MM.1S (cell line): ENCODE measurements around the gene UTP15.

Experiments
- DNase-seq: peaks from one replicate; pipeline ENCODE4 v3.0.0-alpha.2; 2015
- H2AFZ ChIP-seq: fragments of 300-600 bp; sonication (generic); 2 replicates; pipeline ENCODE4 v1.6.0; 2016; ENCODE audit warnings: antibody characterized with exemption, low read length
- H3F3A ChIP-seq: fragments of 300-600 bp; sonication (generic); 2 replicates; pipeline ENCODE4 v1.6.1; 2016; ENCODE audit warnings: mild to moderate bottlenecking, antibody characterized with exemption, low read length, moderate library complexity, mixed read lengths; ENCODE audit not compliant: insufficient read depth
- H3K27ac ChIP-seq: fragments of 300-600 bp; sonication (generic); 2 replicates; pipeline ENCODE4 v1.5.1; 2016; ENCODE audit warnings: mild to moderate bottlenecking, low read length
- H3K27me3 ChIP-seq: fragments of 300-600 bp; sonication (generic); replicated peaks from 2 replicates; pipeline ENCODE4 v1.6.0; 2016; ENCODE audit warnings: low read length; ENCODE audit not compliant: insufficient read depth
- H3K36me3 ChIP-seq: fragments of 300-600 bp; sonication (generic); replicated peaks from 2 replicates; pipeline ENCODE4 v1.6.1; 2016; ENCODE audit warnings: mild to moderate bottlenecking, low read length, mixed read lengths; ENCODE audit not compliant: insufficient read depth
- H3K4me1 ChIP-seq: fragments of 300-600 bp; sonication (generic); 2 replicates; pipeline ENCODE4 v1.6.1; 2016; ENCODE audit warnings: low read length, mixed read lengths
- H3K4me2 ChIP-seq: fragments of 300-600 bp; sonication (generic); 2 replicates; pipeline ENCODE4 v1.6.0; 2016; ENCODE audit warnings: low read depth, low read length
- H3K4me3 ChIP-seq: fragments of 300-600 bp; sonication (generic); 2 replicates; pipeline ENCODE4 v1.5.1; 2016; ENCODE audit warnings: low read length, mixed read lengths
- H3K79me2 ChIP-seq: fragments of 300-600 bp; sonication (generic); 2 replicates; pipeline ENCODE4 v1.6.1; 2016; ENCODE audit warnings: mixed run types, low read length, mixed read lengths
- H3K9ac ChIP-seq: fragments of 300-600 bp; sonication (generic); 2 replicates; pipeline ENCODE4 v1.6.1; 2016; ENCODE audit warnings: low read length, mixed read lengths
- H3K9me2 ChIP-seq: fragments of 300-600 bp; sonication (generic); replicated peaks from 2 replicates; pipeline ENCODE4 v1.6.1; 2016; ENCODE audit warnings: mild to moderate bottlenecking, low read length, mixed read lengths; ENCODE audit not compliant: insufficient read depth
- H3K9me3 ChIP-seq: fragments of 300-600 bp; sonication (generic); replicated peaks from 2 replicates; pipeline ENCODE4 v1.6.1; 2016; ENCODE audit warnings: mild to moderate bottlenecking, low read length, mixed read lengths; ENCODE audit not compliant: insufficient read depth
- H4K20me1 ChIP-seq: fragments of 300-600 bp; sonication (generic); 2 replicates; pipeline ENCODE4 v1.6.1; 2016; ENCODE audit warnings: mild to moderate bottlenecking, low read length, moderate library complexity, mixed read lengths; ENCODE audit not compliant: insufficient read depth
- CTCF ChIP-seq: fragments of 300-600 bp; sonication (generic); IDR thresholded peaks from 2 replicates; pipeline ENCODE4 v1.5.1; 2016; ENCODE audit warnings: antibody characterized with exemption, low read length, mixed read lengths
- EZH2 ChIP-seq: fragments of 300-600 bp; sonication (generic); optimal IDR thresholded peaks from 2 replicates; pipeline ENCODE3; 2017; ENCODE audit warnings: low read depth, mild to moderate bottlenecking, antibody characterized with exemption, low read length, mixed read lengths
- EZH2phosphoT487 ChIP-seq: fragments of 300-600 bp; sonication (generic); IDR thresholded peaks from 2 replicates; pipeline ENCODE4 v1.6.1; 2018; ENCODE audit warnings: antibody characterized with exemption, low read length

Gene UTP15

GRCh38 chr5:73630765-73631164, 65.2 kb downstream of the UTP15 start:
- H3K4me2 ChIP-seq = no peak overlapping the region
- H3K79me2 ChIP-seq = no peaks in the 10 kb centered on the region
- H3F3A ChIP-seq = no peaks in the 10 kb centered on the region
- TF ChIP-seq EZH2phosphoT487 = no peak
- TF ChIP-seq EZH2 = no peak
- no peak for TF ChIP-seq CTCF
- H3K36me3 ChIP-seq = no peaks in the 10 kb centered on the region
- no peaks in the 10 kb centered on the region for H3K9me3 ChIP-seq
- no peak overlapping the region for H3K9ac ChIP-seq
- no peaks in the 10 kb centered on the region for H4K20me1 ChIP-seq
- no peaks in the 10 kb centered on the region for H3K9me2 ChIP-seq
- no peak overlapping the region for H3K4me3 ChIP-seq
- no peak for DNase-seq
- H3K27me3 ChIP-seq = no peaks in the 10 kb centered on the region
- no peak overlapping the region for H3K27ac ChIP-seq
- H2AFZ ChIP-seq = no peak overlapping the region
- no peaks in the 10 kb centered on the region for H3K4me1 ChIP-seq

GRCh38 chr5:73631500-73631899, 66.0 kb downstream of the UTP15 start:
- Histone ChIP-seq H3K9ac (no peak overlapping the region), H2AFZ (no peak overlapping the region), H3K9me2 (no peaks in the 10 kb centered on the region), H3K4me1 (no peaks in the 10 kb centered on the region), H3K4me3 (no peak overlapping the region), H4K20me1 (no peaks in the 10 kb centered on the region), H3K9me3 (no peaks in the 10 kb centered on the region), H3K79me2 (no peaks in the 10 kb centered on the region), H3K4me2 (no peak overlapping the region), H3F3A (no peaks in the 10 kb centered on the region), H3K27ac (no peak overlapping the region), H3K27me3 (no peaks in the 10 kb centered on the region), H3K36me3 (no peaks in the 10 kb centered on the region)
- no peak for DNase-seq
- no peak for TF ChIP-seq EZH2phosphoT487
- TF ChIP-seq CTCF = no peak
- no peak for TF ChIP-seq EZH2
